Adipocyte (in vitro differentiated cells): Measurements from ENCODE around the gene EEFSEC.

Source experiments
- DNase-seq: peaks from one replicate; pipeline ENCODE4 v3.0.0-alpha.2; 2015; ENCODE audit warnings: low read depth
- H3K27me3 ChIP-seq: replicated peaks from 2 replicates; pipeline ENCODE4 v1.7.0; 2013; ENCODE audit warnings: mild to moderate bottlenecking, low read length, moderate library complexity; ENCODE audit not compliant: control insufficient read depth, insufficient read depth
- H3K36me3 ChIP-seq: 2 replicates; pipeline ENCODE4 v1.7.0; 2013; ENCODE audit warnings: low read length, mild to moderate bottlenecking, moderate library complexity; ENCODE audit not compliant: control insufficient read depth, insufficient read depth, severe bottlenecking
- H3K4me1 ChIP-seq: 2 replicates; pipeline ENCODE4 v1.7.0; 2013; ENCODE audit warnings: mild to moderate bottlenecking, low read length, moderate library complexity; ENCODE audit not compliant: control insufficient read depth, insufficient read depth
- H3K4me3 ChIP-seq: 2 replicates; pipeline ENCODE4 v1.7.0; 2013; ENCODE audit warnings: mild to moderate bottlenecking, low read length, moderate library complexity
- H3K9ac ChIP-seq: 2 replicates; pipeline ENCODE4 v1.7.0; 2013; ENCODE audit warnings: mild to moderate bottlenecking, low read length, moderate library complexity
- H3K9me3 ChIP-seq: 2 replicates; pipeline ENCODE4 v1.7.0; 2013; ENCODE audit warnings: mild to moderate bottlenecking, low read length, moderate library complexity; ENCODE audit not compliant: control insufficient read depth

EEFSEC gene

DNA sequence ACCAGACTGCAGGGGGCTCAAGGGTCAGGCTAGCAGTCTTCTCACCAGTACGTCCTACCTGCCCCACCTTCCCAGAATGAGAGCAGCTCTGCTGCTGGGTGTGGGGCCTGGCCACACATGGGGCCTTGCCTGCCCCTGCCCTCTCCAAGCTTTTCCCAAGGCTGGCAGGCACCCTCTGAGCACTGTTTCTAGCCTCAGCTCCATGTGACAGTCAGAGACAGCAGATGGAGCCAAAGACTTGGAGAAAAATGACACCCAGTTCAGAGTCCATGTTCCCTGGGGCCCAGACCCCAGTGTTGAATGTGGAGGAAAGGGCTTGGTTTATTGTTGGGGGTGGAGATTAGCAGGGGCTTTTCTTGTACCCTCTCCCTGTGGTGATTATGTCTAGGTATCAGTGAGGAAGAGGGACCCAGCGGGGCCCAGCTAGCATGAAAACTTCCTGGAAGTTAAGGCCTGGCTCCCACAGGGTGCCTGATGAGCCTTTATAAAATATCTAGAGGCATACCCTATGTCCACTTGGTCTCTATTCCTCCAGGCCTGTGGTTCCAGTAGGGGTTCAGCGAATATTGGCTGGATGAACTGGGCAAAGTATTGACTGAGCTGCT lies 153.8 kb downstream of the EEFSEC start:
- H3K36me3 ChIP-seq, result no peaks in the 10 kb centered on the region
- peak; percentile 10 for DNase-seq
- no peaks in the 10 kb centered on the region for H3K9me3 ChIP-seq
- no peak overlapping the region for H3K9ac ChIP-seq
- H3K4me1 ChIP-seq, result no peaks in the 10 kb centered on the region
- no peaks in the 10 kb centered on the region for H3K27me3 ChIP-seq
- no peak overlapping the region for H3K4me3 ChIP-seq

DNA sequence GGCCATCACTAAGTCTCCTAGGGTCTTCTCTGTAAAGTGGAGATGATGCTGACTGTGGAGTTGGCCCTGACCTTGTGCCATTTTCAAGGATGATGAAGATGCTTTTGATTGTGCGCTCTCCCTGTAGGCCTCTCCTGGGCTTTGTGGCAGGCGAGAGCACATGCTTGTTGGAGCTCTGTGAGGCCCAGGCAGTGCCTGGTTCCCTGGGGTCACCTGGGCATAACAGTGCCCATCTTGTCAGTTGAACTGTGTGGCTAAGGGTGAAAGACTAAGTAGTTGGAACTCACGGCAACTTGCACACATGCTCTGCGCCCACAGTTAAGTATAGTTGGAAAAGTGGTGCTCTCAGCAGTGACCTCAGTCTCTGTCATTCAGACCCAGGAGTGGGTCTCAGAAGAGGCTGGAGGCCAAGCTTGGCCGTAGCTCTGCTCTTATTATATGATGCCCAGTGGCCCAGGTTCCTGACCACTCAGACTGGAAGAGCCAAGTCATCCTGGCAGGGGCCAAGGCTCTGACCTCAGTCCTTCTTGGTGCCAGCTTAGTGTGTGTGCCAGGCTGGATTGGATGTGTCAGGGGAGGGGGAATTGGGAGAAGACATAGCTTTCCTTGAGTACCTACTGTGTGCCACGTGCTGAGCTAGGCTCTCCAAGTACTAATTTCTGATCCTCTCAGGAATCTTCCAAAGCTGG lies 154.6 kb downstream of the EEFSEC start:
- no peaks in the 10 kb centered on the region for H3K9me3 ChIP-seq
- H3K4me3 ChIP-seq, result no peak overlapping the region
- H3K9ac ChIP-seq, result no peak overlapping the region
- no peak for DNase-seq
- H3K4me1 ChIP-seq, result no peaks in the 10 kb centered on the region
- no peaks in the 10 kb centered on the region for H3K36me3 ChIP-seq
- H3K27me3 ChIP-seq, result no peaks in the 10 kb centered on the region

DNA sequence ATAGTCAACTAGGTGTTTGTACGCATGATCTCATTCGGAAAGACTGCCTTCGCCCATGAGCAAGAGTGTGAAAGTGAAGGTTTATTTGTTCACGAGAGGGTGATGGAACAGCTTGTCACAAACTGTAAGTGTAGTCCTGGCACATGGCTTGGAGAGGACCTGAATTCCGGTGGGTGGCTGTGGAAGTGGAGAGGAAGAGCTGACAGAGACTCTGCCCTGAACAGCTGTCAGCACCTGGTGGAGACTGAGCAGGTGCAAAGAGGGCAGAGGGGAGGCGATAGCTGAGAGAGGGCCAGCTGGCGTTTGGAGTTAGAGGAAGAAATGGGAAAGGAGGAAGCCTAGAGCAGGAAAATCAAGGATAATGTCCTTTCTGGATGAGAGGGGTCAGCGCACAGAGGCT lies 155.7 kb downstream of the EEFSEC start:
- DNase-seq, result no peak
- Histone ChIP-seq H3K4me3 (no peak overlapping the region), H3K4me1 (no peaks in the 10 kb centered on the region), H3K27me3 (no peaks in the 10 kb centered on the region), H3K9ac (no peak overlapping the region), H3K36me3 (no peaks in the 10 kb centered on the region), H3K9me3 (no peaks in the 10 kb centered on the region)

DNA sequence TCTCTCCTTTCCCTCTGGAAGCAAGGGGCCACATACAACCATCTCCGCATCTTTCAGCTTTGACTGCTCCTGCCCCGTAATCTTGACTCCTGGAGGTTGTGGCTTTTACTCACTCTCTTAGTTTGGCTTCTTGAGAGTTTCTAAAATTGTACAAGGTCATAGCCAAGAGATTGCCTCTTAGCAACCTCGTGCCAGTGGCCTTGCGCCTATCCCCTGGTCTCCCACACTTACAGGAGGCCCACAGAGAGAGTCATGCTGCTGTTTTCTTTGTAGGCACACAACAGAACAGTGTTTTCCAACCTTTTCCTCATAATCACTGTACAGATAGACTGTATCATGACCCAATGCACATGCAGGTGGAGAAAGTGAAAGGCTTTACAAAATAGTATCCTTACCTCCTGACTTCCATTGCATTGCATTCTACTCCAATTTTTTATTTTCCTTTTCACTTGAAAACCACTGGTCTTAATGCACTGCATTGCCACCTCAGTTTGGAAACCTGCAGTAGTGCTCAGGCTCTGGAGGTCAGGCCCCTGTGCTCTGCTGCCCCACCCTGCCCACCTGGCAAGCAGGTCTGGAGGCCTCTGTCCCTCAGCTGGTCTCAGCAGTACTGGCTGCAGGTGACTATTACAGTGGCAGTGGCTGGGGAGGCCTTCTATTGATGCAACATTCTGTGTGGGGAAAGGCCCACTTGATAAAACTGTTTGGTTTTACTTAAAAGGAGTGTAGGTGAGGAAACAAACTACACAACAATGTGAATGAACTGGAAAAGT lies 157.2 kb downstream of the EEFSEC start:
- no peaks in the 10 kb centered on the region for H3K36me3 ChIP-seq
- no peak for DNase-seq
- H3K27me3 ChIP-seq, result no peaks in the 10 kb centered on the region
- no peak overlapping the region for H3K4me3 ChIP-seq
- no peaks in the 10 kb centered on the region for H3K4me1 ChIP-seq
- no peak overlapping the region for H3K9ac ChIP-seq
- H3K9me3 ChIP-seq, result no peaks in the 10 kb centered on the region

DNA sequence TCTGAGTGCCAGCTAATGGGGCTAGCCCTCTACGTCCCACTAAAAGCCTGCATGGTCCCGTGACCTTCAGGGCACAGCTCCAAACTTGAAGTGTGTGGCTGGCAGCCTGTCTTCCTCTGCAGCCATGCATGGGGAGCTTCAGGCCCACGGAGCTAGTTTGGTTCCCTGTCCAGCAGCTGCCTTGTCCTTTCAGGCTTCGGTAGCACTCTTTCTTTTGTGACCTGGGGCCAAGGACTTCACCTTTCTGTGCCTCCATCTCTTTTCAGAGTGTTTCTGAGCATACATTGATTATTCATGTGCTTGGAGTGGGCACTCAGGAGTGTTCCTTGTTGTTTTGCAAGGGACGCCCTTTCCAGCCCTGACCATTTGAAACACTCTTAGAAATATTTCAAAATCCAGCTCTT lies 158.2 kb downstream of the EEFSEC start:
- no peak for DNase-seq
- Histone ChIP-seq H3K36me3 (no peaks in the 10 kb centered on the region), H3K4me3 (no peak overlapping the region)

DNA sequence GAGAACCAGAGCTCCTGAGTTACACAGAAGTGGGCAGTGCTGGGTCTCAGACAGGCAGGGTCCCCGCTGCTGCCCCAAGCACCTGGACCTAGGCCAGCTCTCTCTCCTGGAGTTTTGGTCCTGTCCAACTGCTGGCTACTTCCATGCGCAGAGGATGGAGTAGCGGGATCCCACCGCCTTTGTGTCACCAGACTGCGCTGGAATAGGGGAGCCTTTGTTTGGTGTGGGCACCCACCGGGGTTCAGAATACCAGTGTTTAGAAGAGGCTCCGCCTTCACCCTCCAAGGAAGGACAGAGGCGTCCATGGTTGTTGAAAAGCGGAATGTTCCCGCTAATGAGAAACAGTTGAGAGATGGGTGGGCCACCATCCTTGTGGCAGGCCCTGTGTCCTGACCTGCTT lies 159.0 kb downstream of the EEFSEC start:
- Histone ChIP-seq H3K9me3 (no peaks in the 10 kb centered on the region), H3K4me1 (peaks cover 6% of the 10 kb centered on the region), H3K9ac (no peak overlapping the region), H3K36me3 (no peaks in the 10 kb centered on the region), H3K27me3 (no peaks in the 10 kb centered on the region), H3K4me3 (no peak overlapping the region)
- DNase-seq, result no peak

More for the DNA sequence above, 158.2 kb downstream of the EEFSEC start:
- H3K4me1 ChIP-seq, result peaks cover 4% of the 10 kb centered on the region
- no peak overlapping the region for H3K9ac ChIP-seq
- H3K27me3 ChIP-seq, result no peaks in the 10 kb centered on the region
- no peaks in the 10 kb centered on the region for H3K9me3 ChIP-seq

DNA sequence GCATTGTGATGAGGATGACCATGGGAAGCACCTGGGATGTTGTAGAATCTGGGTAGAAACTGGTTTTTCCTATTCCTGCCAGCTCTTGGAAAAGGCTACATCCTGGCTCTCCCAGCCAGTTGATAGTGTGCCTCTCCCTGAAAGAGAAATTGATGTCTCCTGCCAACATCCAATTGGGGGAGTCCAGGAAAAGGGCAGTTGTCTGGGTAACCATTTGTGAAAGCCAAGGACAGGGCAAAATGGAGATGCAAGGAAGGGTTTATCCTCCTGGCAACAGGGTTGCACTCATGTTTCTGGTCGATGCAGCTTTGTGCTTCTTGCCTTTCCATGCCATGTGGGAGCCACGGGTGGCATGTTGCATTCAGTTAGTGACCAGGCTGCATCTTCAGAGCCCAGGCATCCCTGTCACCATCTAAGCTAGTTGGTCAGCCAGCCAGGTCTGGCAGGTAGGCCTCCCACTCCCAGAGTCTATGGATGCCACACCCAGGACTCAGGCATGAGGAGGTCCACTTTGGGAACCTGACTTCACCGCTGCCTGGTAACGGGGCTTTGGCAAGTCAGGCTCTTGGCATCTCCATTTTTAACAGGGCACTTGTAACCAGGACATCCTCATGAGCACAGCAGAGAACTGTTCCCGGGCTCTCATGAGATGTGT lies 159.9 kb downstream of the EEFSEC start:
- DNase-seq, result no peak
- Histone ChIP-seq H3K27me3 (no peaks in the 10 kb centered on the region), H3K36me3 (no peaks in the 10 kb centered on the region), H3K4me3 (no peak overlapping the region), H3K9me3 (no peaks in the 10 kb centered on the region), H3K9ac (no peak overlapping the region), H3K4me1 (peaks cover 6% of the 10 kb centered on the region)

DNA sequence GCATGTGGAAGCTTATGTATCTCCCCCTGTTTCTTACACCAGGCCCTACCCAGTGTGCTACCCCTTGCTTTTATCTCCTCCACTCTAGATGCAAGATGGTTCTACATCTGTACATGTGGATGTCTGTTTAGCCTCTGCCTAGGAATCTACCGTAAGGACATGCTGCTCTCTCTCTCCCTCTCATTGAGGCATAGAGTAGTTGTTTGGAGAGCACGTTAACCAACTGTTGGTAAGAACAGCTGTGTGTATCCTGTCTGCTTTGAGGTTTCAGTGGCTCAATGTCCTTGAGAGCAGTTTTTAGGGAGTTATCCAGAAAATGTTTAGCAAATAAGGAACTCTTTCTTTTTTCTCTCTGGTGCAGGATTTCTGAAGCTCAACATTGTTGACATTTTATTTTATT lies 160.7 kb downstream of the EEFSEC start:
- no peak for DNase-seq
- Histone ChIP-seq H3K4me3 (no peak overlapping the region), H3K9me3 (no peaks in the 10 kb centered on the region)

DNA sequence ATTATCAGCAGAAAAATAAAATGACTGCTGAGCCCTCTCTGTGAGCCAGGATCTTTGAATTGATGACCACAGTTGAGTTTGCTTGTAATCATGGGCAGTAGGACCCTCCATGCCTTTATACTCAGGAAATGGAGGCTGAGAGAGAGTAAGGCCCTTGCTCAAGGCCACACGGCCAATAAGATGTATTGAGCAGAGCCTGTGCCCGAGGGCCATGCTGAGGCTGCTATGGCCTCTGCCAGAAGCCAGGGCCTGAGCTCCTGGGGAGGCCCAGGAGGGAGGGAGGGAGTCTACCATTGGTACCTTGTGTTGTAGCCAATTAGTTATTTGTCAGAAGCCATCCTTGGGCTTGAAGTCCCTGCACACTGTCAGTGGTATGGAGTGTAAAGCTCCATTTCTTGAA lies 162.0 kb downstream of the EEFSEC start:
- no peak overlapping the region for H3K4me3 ChIP-seq
- H3K36me3 ChIP-seq, result peaks cover 4% of the 10 kb centered on the region
- H3K9ac ChIP-seq, result no peak overlapping the region
- peaks cover 6% of the 10 kb centered on the region for H3K4me1 ChIP-seq
- H3K9me3 ChIP-seq, result no peaks in the 10 kb centered on the region
- no peak for DNase-seq
- no peaks in the 10 kb centered on the region for H3K27me3 ChIP-seq

More for the DNA sequence above, 160.7 kb downstream of the EEFSEC start:
- Histone ChIP-seq H3K36me3 (no peaks in the 10 kb centered on the region), H3K9ac (no peak overlapping the region), H3K27me3 (no peaks in the 10 kb centered on the region), H3K4me1 (peaks cover 6% of the 10 kb centered on the region)

DNA sequence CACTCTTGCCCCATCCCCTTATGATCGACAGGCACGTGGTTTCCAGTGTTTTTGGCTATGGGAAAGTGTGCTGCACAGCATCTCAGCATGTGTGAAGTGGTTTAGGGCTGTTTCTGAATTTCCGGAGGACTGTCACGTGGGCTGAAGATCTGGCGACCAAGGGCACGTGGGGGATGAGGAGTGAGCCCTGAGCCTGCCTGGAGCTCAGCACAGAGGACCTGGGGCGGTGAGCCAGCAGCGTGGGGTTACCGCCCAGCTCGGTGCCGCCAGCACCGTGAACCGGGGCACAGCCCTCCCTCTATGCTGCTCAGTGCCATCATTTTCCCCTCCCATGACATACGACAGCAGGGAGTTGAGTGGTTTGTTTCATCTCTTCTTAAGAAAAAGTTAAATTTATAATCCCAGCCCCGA lies 163.2 kb downstream of the EEFSEC start:
- Histone ChIP-seq H3K9me3 (no peaks in the 10 kb centered on the region), H3K4me3 (no peak overlapping the region), H3K36me3 (peaks cover 4% of the 10 kb centered on the region), H3K4me1 (peaks cover 6% of the 10 kb centered on the region), H3K27me3 (no peaks in the 10 kb centered on the region), H3K9ac (no peak overlapping the region)
- no peak for DNase-seq

DNA sequence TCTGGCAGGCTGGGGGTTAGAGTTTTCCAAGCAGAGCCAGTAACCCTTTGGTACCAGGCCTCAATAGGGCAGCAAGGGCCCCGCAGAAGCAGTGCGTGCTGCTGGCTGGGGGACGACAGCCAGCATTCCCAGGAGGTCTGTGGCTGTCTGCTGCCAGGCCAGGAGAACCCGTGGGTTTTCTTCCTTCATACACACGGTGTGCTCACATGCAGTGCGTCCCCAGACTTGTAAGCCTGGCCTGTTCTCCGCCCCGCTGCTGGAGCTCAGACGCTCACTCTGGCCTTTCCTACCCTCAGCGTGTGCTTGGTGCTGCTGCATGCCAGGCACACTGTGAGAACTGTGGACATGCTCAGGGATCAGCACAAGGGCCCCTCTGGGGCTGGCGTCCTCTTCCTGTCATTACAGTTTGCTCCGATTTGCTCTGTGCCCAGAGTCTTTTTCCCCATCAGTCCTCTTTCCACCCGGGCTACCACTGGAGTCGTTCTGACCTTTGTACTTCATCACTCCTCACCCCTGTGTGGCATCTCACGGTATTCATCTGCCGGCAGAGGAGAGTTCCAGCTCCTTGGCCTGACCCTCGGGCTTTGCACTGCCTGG lies 163.9 kb downstream of the EEFSEC start:
- Histone ChIP-seq H3K4me1 (peaks cover 6% of the 10 kb centered on the region), H3K9ac (no peak overlapping the region), H3K9me3 (no peaks in the 10 kb centered on the region), H3K36me3 (peaks cover 4% of the 10 kb centered on the region), H3K27me3 (no peaks in the 10 kb centered on the region), H3K4me3 (no peak overlapping the region)
- no peak for DNase-seq
